Measurements from ENCODE around the gene ARSG.

The ARSG gene

GRCh38 chr17:68314916-68315535 is 23.7 kb downstream of the ARSG start:
- CTCF ChIA-PET: interaction anchor here (1.3 kb wide), 1 partner anchor 10 kb away, joined by 4 read pairs; no protein-coding TSS in a partner anchor
- POLR2A ChIA-PET: no interaction called here

GRCh38 chr17:68315930-68316329 is 24.6 kb downstream of the ARSG start:
- CTCF ChIA-PET: interaction anchor here (1.3 kb wide), 1 partner anchor 9 kb away, joined by 4 read pairs; no protein-coding TSS in a partner anchor
- no peak for DNase-seq (ENCODE audit: low read depth, low spot score)
- POLR2A ChIA-PET: no interaction called here
- TF ChIP-seq CTCF (IDR thresholded peaks at IDR 0.05; ENCODE audit: insufficient read depth, low read length, missing control alignments): no peak
- H3K4me3 ChIP-seq (ENCODE audit: low read depth, low read length): no peak overlapping the region

More at GRCh38 chr17:68314916-68315535, 23.7 kb downstream of the ARSG start:
- DNase-seq (ENCODE audit: low read depth, low spot score): no peak
- H3K4me3 ChIP-seq (ENCODE audit: low read depth, low read length): no peak overlapping the region
- no peak for TF ChIP-seq CTCF (IDR thresholded peaks at IDR 0.05; ENCODE audit: insufficient read depth, low read length, missing control alignments)

- POLR2A ChIA-PET: no interaction called here
Observed at GRCh38 chr17:68317458-68317857, 26.2 kb downstream of the ARSG start.

GRCh38 chr17:68318103-68318991 is 27.1 kb downstream of the ARSG start:
- POLR2A ChIA-PET: no interaction called here
- no peak for TF ChIP-seq CTCF (IDR thresholded peaks at IDR 0.05; ENCODE audit: insufficient read depth, low read length, missing control alignments)
- no peak for DNase-seq (ENCODE audit: low read depth, low spot score)
- no peak overlapping the region for H3K4me3 ChIP-seq (ENCODE audit: low read depth, low read length)
- CTCF ChIA-PET: interaction anchor here (0.5 to 1.6 kb wide), 2 partner anchors 115 to 119 kb away, joined by 3 to 5 read pairs; no protein-coding TSS in a partner anchor

More at GRCh38 chr17:68317458-68317857, 26.2 kb downstream of the ARSG start:
- DNase-seq (ENCODE audit: low read depth, low spot score): no peak
- CTCF ChIA-PET: interaction anchor here (1.6 kb wide), 1 partner anchor 120 kb away, joined by 5 read pairs; no protein-coding TSS in a partner anchor
- no peak overlapping the region for H3K4me3 ChIP-seq (ENCODE audit: low read depth, low read length)
- TF ChIP-seq CTCF (IDR thresholded peaks at IDR 0.05; ENCODE audit: insufficient read depth, low read length, missing control alignments): no peak

GRCh38 chr17:68319410-68320162 is 28.3 kb downstream of the ARSG start:
- CTCF ChIA-PET: no interaction called here
- H3K4me3 ChIP-seq (ENCODE audit: low read depth, low read length): no peak overlapping the region
- POLR2A ChIA-PET: no interaction called here
- DNase-seq (ENCODE audit: low read depth, low spot score): no peak
- no peak for TF ChIP-seq CTCF (IDR thresholded peaks at IDR 0.05; ENCODE audit: insufficient read depth, low read length, missing control alignments)

Data from AG04449 (cell line).